ENCODE results near the gene SCAF8.

DNA sequence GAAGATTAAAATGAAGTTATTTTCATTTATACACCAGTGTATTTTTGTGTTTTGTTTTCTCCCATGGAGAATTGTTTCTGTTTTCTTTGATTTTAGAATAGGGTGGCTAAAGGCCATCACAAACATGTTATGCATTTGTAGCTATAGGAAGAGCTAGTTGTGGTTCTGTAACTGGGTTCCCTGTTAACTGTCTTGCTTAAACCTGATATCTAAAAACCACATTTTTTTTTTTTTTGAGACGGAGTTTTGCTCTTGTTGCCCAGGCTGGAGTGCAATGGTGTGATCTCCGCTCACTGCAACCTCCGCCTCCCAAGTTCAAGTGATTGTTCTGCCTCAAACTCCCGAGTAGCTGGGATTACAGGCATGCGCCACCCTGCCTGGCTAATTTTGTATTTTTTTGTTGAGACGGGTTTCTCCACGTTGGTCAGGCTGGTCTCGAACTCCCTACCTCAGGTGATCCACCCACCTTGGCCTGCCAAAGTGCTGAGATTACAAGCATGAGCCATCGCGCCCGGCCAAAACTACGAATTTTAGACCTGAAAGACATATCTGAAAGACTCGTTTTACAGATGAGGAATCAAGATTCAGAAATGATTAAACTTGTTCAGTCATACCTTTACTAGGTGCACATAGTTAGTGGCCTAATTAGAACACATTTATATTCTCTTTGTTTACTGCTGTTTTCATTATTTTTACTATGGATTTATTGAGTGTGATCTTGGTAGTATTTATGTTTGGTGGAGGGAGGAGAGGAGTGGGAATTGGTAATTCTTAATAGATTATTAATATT is 18.0 kb downstream of the SCAF8 start:
- TF ChIP-seq EZH2 (IDR thresholded peaks at IDR 0.05; ENCODE audit: borderline replicate concordance, low read depth, low read length, poor library complexity, severe bottlenecking) (no peak), CTCF (conservative IDR thresholded peaks at IDR 0.05; ENCODE audit: low read depth, low read length) (no peak)

Measured in A673 (cell line).